HEK293T (cell line): Measurements from ENCODE around the gene TMEM181.
"Not testable (repeated sequence)": the region's sequence is repeated elsewhere in the genome, so short reads cannot be mapped to it uniquely, and the experiment has no call there.

ENCODE experiments used
- CTCF ChIA-PET: fragments of 350-600 bp; formaldehyde crosslinking; extraction: SDS; loops from one replicate; lab custom pipeline; 2021; ENCODE audit warnings: antibody characterized with exemption, inconsistent platforms; lab: Yijun Ruan, JAX
- POLR2A ChIA-PET: fragments of 350-600 bp; formaldehyde crosslinking; extraction: SDS; loops from one replicate; lab custom pipeline; 2020; ENCODE audit warnings: antibody characterized with exemption, inconsistent platforms; lab: Yijun Ruan, JAX
- DNase-seq: peaks from one replicate; pipeline ENCODE4 v3.0.0; 2012; ENCODE audit warnings: mixed read lengths; ENCODE audit errors: extremely low spot score
- ARNT ChIP-seq: fragments of 450-650 bp; IDR thresholded peaks from 2 replicates; pipeline ENCODE4 v1.6.1; 2017; ENCODE audit warnings: mild to moderate bottlenecking
- BHLHE40 ChIP-seq: fragments of 450-650 bp; IDR thresholded peaks from 2 replicates; pipeline ENCODE4 v1.6.1; 2016; ENCODE audit warnings: mild to moderate bottlenecking, moderate library complexity, borderline replicate concordance
- CTBP1 ChIP-seq: fragments of 450-650 bp; IDR thresholded peaks from 2 replicates; pipeline ENCODE4 v1.6.1; 2016; ENCODE audit warnings: borderline replicate concordance
- ELF4 ChIP-seq: fragments of 450-650 bp; IDR thresholded peaks from 2 replicates; pipeline ENCODE4 v1.6.1; 2017; ENCODE audit warnings: antibody characterized with exemption
- FOXA1 ChIP-seq: fragments of 450-650 bp; IDR thresholded peaks from 2 replicates; pipeline ENCODE4 v1.6.1; 2016; ENCODE audit warnings: mild to moderate bottlenecking
- FOXK2 ChIP-seq: fragments of 450-650 bp; IDR thresholded peaks from 2 replicates; pipeline ENCODE4 v1.6.1; 2016; ENCODE audit warnings: mild to moderate bottlenecking
- FOXM1 ChIP-seq: fragments of 450-650 bp; IDR thresholded peaks from 2 replicates; pipeline ENCODE4 v1.6.1; 2017; ENCODE audit warnings: mild to moderate bottlenecking, borderline replicate concordance
- HDGF ChIP-seq: fragments of 450-650 bp; IDR thresholded peaks from 2 replicates; pipeline ENCODE4 v1.6.1; 2017; ENCODE audit warnings: antibody characterized with exemption, borderline replicate concordance
- L3MBTL2 ChIP-seq: fragments of 450-650 bp; conservative IDR thresholded peaks from 2 replicates; pipeline ENCODE4 v1.6.1; 2016; ENCODE audit warnings: mild to moderate bottlenecking
- LEF1 ChIP-seq: fragments of 450-650 bp; IDR thresholded peaks from 2 replicates; pipeline ENCODE4 v1.6.1; 2017; ENCODE audit warnings: mild to moderate bottlenecking, borderline replicate concordance
- NFRKB ChIP-seq: fragments of 450-650 bp; IDR thresholded peaks from 2 replicates; pipeline ENCODE4 v1.6.1; 2016; ENCODE audit warnings: mild to moderate bottlenecking, moderate library complexity
- SP1 ChIP-seq: fragments of 450-650 bp; IDR thresholded peaks from 2 replicates; pipeline ENCODE4 v1.6.1; 2017
- SUZ12 ChIP-seq: fragments of 450-650 bp; IDR thresholded peaks from 2 replicates; pipeline ENCODE4 v1.6.1; 2016; ENCODE audit warnings: mild to moderate bottlenecking
- TARDBP ChIP-seq: fragments of 450-650 bp; IDR thresholded peaks from 2 replicates; pipeline ENCODE4 v1.6.1; 2016
- ZNF384 ChIP-seq: fragments of 450-650 bp; IDR thresholded peaks from 2 replicates; pipeline ENCODE4 v1.6.1; 2016
- TF ChIP-seq, protein P1 (sequence below): fragments of 450-650 bp; IDR thresholded peaks from 2 replicates; pipeline ENCODE4 v1.6.1; 2016

TMEM181 gene

DNA sequence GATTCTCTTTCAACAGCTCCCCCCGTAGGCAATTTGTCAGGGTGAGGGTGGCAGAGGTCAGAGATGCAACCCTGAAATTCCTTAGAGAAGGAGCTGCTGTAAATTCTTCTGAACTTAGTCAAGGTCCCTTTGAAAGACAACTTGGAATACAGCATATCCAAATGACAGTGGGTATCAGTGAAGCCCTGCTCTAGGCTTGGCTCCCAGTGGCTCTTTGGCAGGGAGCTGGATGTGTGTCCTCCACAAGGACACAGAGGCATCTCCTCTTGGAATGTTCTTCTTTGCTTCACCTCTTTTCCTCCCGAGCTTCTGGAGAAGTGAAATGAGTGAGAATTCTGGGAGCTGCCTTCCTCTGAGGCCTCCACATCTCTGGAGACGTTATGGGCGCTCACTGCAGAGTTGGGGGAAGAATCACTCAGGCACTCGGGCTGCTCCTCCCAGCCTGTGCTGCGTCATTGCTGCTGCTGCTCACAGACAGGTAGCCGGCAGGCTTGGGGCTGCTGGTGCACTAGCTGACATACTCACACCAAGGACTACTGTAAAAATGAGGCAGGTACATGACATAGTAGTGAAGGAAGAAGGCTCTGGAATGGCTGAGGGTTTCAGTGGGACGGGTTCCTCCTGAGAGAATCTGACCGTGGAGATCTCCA lies 50.6 kb downstream of the TMEM181 start:
- no peak for DNase-seq
- no peak for TF ChIP-seq ELF4
- no peak for TF ChIP-seq SP1
- TF ChIP-seq SUZ12: no peak
- TF ChIP-seq TARDBP: no peak
- TF ChIP-seq LEF1: no peak
- TF ChIP-seq CTBP1: no peak
- no peak for TF ChIP-seq ARNT
- no peak for TF ChIP-seq FOXA1
- no peak for TF ChIP-seq L3MBTL2
- TF ChIP-seq, protein P1, sequence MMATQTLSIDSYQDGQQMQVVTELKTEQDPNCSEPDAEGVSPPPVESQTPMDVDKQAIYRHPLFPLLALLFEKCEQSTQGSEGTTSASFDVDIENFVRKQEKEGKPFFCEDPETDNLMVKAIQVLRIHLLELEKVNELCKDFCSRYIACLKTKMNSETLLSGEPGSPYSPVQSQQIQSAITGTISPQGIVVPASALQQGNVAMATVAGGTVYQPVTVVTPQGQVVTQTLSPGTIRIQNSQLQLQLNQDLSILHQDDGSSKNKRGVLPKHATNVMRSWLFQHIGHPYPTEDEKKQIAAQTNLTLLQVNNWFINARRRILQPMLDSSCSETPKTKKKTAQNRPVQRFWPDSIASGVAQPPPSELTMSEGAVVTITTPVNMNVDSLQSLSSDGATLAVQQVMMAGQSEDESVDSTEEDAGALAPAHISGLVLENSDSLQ: no peak
- no peak for TF ChIP-seq HDGF
- TF ChIP-seq BHLHE40: no peak
- TF ChIP-seq FOXM1: no peak
- TF ChIP-seq FOXK2: no peak
- TF ChIP-seq NFRKB: no peak
- TF ChIP-seq ZNF384: no peak
- POLR2A ChIA-PET: no interaction called here
- CTCF ChIA-PET: no interaction called here

DNA sequence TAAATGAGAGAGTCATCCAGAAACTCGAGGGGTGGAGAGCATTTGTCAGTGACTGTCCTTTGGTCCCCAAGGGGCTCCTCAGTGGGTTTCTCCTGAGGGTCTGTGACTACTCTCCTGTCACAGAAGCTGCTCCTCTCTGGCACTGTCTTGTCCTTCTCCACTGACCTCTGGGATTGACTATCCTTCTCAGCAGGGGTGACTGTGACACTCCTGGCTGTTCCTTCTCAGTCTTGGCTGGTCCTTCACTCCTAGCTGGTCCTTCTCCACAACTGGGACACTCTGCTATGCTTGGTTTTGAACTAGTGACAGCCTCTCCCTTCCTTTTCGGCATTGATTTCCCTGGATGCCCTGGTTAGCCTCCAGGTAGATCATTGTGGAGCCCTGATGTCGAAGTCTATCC lies 51.1 kb downstream of the TMEM181 start:
- TF ChIP-seq BHLHE40: no peak
- no peak for TF ChIP-seq SP1
- TF ChIP-seq HDGF: no peak
- no peak for TF ChIP-seq ELF4
- no peak for TF ChIP-seq FOXM1
- no peak for TF ChIP-seq SUZ12
- TF ChIP-seq ZNF384: no peak
- TF ChIP-seq FOXK2: no peak
- TF ChIP-seq NFRKB: no peak
- TF ChIP-seq L3MBTL2: no peak
- TF ChIP-seq LEF1: no peak
- no peak for TF ChIP-seq TARDBP
- no peak for TF ChIP-seq CTBP1
- TF ChIP-seq, protein P1: no peak
- ChIA-PET POLR2A (no interaction called here), CTCF (no interaction called here)
- no peak for DNase-seq

DNA sequence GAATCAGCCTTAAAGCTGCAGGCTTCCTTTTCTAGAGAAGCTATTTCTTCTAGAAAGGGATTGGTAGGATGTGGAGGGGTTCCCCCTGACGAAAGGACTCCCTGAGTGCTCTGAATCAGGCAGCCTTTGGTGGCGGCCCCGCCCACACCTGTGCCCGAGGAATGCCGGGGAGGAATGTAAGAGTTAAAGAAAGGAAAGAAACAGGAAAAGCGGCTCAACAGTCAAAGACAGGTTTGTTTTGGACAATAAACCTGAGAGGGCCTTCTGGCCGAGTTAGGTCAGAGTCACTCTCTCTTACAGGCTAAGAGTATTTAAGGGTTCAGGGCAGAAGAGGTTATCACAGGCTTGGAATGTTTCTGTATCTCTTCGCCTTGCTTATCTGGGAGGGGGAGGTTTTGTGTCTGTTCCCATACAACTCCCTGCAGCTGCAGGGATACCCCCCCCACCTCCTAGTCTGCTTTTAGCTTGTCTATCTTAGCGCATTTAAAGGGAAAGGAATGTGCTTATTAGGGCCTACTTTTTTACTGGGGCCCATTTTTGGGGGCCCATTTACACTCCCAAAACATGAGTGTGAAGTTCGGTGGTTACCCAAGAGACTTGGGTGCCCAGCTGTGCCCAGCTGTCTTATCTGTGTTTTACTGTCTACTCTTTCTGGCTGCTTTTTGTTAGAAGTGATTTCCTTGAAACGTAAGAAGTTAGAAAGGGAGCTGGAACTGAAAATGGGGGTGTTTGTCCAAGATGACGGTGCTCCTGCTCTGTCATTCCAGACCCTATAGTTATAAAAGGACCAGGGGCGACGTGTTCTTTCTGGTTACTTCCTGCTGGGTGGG lies 51.9 kb downstream of the TMEM181 start:
- ChIA-PET CTCF (no interaction called here), POLR2A (no interaction called here)
- no peak for DNase-seq
- no peak for TF ChIP-seq SP1
- no peak for TF ChIP-seq TARDBP
- no peak for TF ChIP-seq BHLHE40

DNA sequence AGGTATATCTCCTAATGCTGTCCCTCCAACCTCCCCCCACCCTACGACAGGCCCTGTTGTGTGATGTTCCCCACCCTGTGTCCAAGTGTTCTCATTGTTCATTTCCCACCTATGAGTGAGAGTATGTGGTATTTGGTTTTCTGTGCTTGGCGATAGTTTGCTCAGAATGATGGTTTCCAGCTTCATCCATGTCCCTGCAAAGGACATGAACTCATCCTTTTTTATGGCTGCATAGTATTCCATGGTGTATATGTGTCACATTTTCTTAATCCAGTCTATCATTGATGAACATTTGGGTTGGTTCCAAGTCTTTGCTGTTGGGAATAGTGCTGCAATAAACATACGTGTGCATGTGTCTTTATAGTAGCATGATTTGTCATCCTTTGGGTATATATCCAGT lies 54.7 kb downstream of the TMEM181 start:
- CTCF ChIA-PET, POLR2A ChIA-PET, DNase-seq: not testable (repeated sequence)

DNA sequence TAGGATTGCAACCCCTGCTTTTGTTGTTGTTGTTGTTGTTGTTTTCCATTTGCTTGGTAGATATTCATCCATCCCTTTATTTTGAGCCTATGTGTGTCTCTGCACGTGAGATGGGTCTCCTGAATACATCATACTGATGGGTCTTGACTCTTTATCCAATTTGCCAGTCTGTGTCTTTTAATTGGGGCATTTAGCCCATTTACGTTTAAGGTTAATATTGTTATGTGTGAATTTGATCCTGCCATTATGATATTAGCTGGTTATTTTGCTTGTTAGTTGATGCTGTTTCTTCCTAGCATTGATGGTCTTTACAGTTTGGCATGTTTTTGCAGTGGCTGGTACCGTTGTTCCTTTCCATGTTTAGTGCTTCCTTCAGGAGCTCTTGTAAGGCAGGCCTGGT lies 58.4 kb downstream of the TMEM181 start:
- CTCF ChIA-PET, DNase-seq, POLR2A ChIA-PET: not testable (repeated sequence)

DNA sequence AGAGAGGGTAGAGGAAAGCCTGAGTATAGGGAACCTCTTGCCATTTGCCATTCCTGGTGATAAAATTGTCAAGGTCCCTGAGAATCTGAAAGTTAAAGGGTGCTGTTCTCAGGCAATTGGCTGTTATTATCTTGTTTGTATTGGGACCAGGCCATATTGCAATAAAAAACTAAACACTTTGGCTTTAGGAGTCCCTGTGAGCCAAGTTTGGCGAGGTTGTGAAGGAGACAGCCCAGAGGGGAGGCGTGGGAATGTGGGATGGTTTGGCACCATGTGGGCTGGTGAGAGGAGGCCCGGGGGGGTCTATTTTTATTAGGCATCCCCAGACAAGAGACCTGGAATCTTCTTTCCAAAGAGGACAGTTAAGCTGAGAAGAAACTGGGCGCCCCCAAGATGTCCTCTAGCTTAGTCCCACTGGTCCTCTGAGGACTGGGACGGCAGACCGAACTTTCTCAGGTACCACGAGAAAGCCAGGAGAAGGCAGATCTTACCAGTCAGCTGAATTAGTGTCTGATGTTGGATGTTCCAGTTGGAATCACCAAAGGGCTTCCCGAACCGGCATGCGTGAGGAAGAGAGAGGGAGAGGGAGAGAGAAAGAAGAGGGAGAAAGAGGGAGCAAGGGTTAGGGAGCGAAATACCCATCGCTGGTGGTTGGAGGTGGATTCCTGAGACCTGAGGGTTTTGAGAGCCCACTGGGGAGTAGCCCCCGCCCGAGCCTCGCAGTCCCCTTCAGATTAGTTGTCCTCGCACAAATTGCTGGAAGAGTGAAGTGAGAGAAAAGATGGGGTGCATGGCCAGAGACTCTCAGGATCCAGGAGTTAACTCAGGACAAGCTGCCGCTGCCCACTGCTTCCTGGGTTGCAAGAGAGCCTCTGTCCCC lies 60.3 kb downstream of the TMEM181 start:
- ChIA-PET CTCF (interaction anchor here (0.6 kb wide), 1 partner anchor 459 kb away, joined by 4 read pairs; no protein-coding TSS in a partner anchor), POLR2A (no interaction called here)
- TF ChIP-seq FOXM1 (no peak), SUZ12 (no peak), NFRKB (no peak), FOXK2 (no peak), ZNF384 (no peak), BHLHE40 (no peak), SP1 (no peak)
- TF ChIP-seq, protein P1: no peak
- DNase-seq: no peak
